Stimulated activated CD4-positive, alpha-beta T cell treated with anti-CD3 and anti-CD28 coated beads, Interleukin-1b, Interleukin-23, amount 100 ng/mL, for 48 hours (primary cell): ENCODE measurements around the gene ZMYM2.

ENCODE experiments used
- DNase-seq: peaks from one replicate; pipeline ENCODE4 v3.0.0-alpha.2; 2020

The ZMYM2 gene

DNA sequence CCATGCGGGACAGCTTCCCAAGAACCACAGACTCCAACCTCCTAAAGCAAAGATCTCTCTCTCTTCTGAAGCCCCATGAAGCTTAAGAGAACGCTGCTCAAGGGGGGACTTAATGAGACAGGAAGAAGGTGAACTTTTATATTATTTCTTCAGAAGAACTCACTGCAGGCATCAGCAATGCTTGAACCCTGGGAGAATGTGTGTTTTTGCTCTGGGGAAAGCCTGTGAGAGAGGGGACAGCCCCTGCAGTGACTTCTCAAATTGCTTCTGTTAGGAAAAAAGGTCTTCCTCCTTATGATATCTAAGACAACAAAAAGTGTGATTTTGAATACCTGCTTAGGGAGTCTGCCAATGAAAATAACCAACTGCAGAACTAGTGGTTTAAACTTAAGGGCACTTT lies 179.3 kb downstream of the ZMYM2 start:
- no peak for DNase-seq

DNA sequence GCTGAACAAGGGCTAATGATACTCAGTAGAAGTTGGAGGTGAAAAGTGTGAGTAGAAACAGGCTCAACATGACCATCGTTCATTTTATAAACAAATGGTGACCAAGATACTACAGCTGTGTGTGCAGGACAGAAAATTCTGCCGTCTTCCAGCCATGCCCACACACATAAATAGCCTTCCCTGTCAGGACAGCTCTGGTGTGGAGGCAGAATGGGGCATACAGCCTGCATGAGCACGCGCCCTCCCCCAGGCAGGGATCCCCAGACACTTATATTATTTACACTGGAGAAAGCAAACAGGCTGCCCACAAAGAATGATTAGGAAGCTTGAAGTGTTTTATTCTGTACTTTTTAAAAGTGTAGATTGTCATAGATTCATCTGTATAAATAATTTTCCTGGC lies 182.0 kb downstream of the ZMYM2 start:
- DNase-seq: no peak
